NCI-H345 (cell line): Measurements from ENCODE around the gene KRT33B.
"Not testable (repeated sequence)": the region's sequence is repeated elsewhere in the genome, so short reads cannot be mapped to it uniquely, and the experiment has no call there.

ENCODE experiments used
- DNase-seq: peaks from one replicate; lab custom pipeline; 2025; lab: John Stamatoyannopoulos, UW

KRT33B gene

GRCh38 chr17:41346421-41346820, 23.2 kb downstream of the KRT33B start:
- not testable (repeated sequence) for DNase-seq

GRCh38 chr17:41345992-41346391, 23.6 kb downstream of the KRT33B start:
- no peak for DNase-seq

GRCh38 chr17:41343029-41343428, 26.6 kb downstream of the KRT33B start:
- no peak for DNase-seq

- DNase-seq: no peak
These were observed 28.4 kb downstream of the KRT33B start for GRCh38 chr17:41340934-41341861.

GRCh38 chr17:41340494-41340893, 29.1 kb downstream of the KRT33B start:
- no peak for DNase-seq

- no peak for DNase-seq
These were observed 29.9 kb downstream of the KRT33B start for GRCh38 chr17:41339571-41340172.

GRCh38 chr17:41338961-41339485, 30.6 kb downstream of the KRT33B start:
- DNase-seq: no peak

- DNase-seq: no peak
These were observed 33.9 kb downstream of the KRT33B start for GRCh38 chr17:41335747-41336146.

GRCh38 chr17:41334385-41335305, 35.0 kb downstream of the KRT33B start:
- DNase-seq: no peak

- no peak for DNase-seq
These were observed 35.8 kb downstream of the KRT33B start for GRCh38 chr17:41333836-41334235.

- no peak for DNase-seq
These were observed 36.5 kb downstream of the KRT33B start for GRCh38 chr17:41333098-41333497.

- DNase-seq: no peak
These were observed 37.4 kb downstream of the KRT33B start for GRCh38 chr17:41332239-41332638.

- no peak for DNase-seq
These were observed 38.0 kb downstream of the KRT33B start for GRCh38 chr17:41331606-41332005.

GRCh38 chr17:41329279-41329948, 40.2 kb downstream of the KRT33B start:
- peak; percentile 55 for DNase-seq

GRCh38 chr17:41328207-41328606, 41.4 kb downstream of the KRT33B start:
- DNase-seq: no peak

- DNase-seq: no peak
These were observed 42.0 kb downstream of the KRT33B start for GRCh38 chr17:41327411-41328120.

- no peak for DNase-seq
These were observed 43.2 kb downstream of the KRT33B start for GRCh38 chr17:41326173-41327145.

- DNase-seq: no peak
These were observed 44.0 kb downstream of the KRT33B start for GRCh38 chr17:41325611-41326010.

- no peak for DNase-seq
These were observed 44.5 kb downstream of the KRT33B start for GRCh38 chr17:41325126-41325525.
